WTC11 (cell line): ENCODE data around the gene RCAN2.

Experiments
- CREM ChIP-seq: sonication (generic); formaldehyde crosslinking; IDR thresholded peaks from 2 replicates; pipeline ENCODE4 v1.8.1; 2022; ENCODE audit warnings: mild to moderate bottlenecking, missing genetic modification reagents, moderate library complexity
- FOXK1 ChIP-seq: sonication (generic); formaldehyde crosslinking; IDR thresholded peaks from 2 replicates; pipeline ENCODE4 v1.8.0; 2022; ENCODE audit warnings: mild to moderate bottlenecking, moderate library complexity, missing genetic modification reagents
- IRF2 ChIP-seq: sonication (generic); formaldehyde crosslinking; IDR thresholded peaks from 2 replicates; pipeline ENCODE4 v1.8.0; 2022; ENCODE audit warnings: low read depth, missing genetic modification reagents, borderline replicate concordance
- RORB ChIP-seq: fragments of 250-450 bp; sonication (Bioruptor Pico); IDR thresholded peaks from 2 replicates; pipeline ENCODE4 v1.9.0; 2021; ENCODE audit warnings: mild to moderate bottlenecking
- ZNF396 ChIP-seq: fragments of 250-450 bp; sonication (Bioruptor Pico); IDR thresholded peaks from 2 replicates; pipeline ENCODE4 v1.8.0; 2021; ENCODE audit warnings: mild to moderate bottlenecking, moderate library complexity, borderline replicate concordance
- TF ChIP-seq, protein P1 (sequence below): sonication (generic); formaldehyde crosslinking; IDR thresholded peaks from 2 replicates; pipeline ENCODE4 v1.8.0; 2022; ENCODE audit warnings: mild to moderate bottlenecking, missing genetic modification reagents
- TF ChIP-seq, protein P2 (sequence below): fragments of 200-600 bp; IDR thresholded peaks from 2 replicates; pipeline ENCODE4 v1.8.0; 2022; ENCODE audit warnings: antibody characterized with exemption
- TF ChIP-seq, protein P3 (sequence below): sonication (generic); formaldehyde crosslinking; IDR thresholded peaks from 2 replicates; pipeline ENCODE4 v1.8.1; 2022; ENCODE audit warnings: low read depth, missing genetic modification reagents, borderline replicate concordance
- TF ChIP-seq, protein P4 (sequence below): sonication (generic); formaldehyde crosslinking; IDR thresholded peaks from 2 replicates; pipeline ENCODE4 v1.8.1; 2022; ENCODE audit warnings: missing genetic modification reagents, borderline replicate concordance

DNA sequence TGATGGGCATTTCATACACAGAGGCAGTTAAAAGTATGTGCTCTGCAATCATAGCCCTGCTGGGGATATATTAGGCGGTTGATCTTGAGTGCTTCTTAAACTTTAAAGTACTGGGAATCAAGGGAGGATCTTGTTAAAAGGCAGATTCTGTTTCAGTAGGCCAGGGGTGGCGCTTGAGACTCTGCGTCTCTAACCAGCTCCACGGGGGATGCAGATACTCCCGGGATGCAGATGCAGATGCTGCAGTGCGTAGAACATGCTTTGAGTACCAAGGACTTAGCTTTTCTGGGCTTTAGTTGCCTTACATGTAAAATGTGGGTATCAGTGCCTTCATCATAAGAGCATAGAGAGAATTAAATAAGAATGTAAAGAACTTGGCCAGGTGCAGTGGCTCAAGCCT is 276.0 kb downstream of the RCAN2 start:
- TF ChIP-seq, protein P1, sequence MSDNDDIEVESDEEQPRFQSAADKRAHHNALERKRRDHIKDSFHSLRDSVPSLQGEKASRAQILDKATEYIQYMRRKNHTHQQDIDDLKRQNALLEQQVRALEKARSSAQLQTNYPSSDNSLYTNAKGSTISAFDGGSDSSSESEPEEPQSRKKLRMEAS (CRISPR knock-in tag), result no peak
- TF ChIP-seq, protein P2, sequence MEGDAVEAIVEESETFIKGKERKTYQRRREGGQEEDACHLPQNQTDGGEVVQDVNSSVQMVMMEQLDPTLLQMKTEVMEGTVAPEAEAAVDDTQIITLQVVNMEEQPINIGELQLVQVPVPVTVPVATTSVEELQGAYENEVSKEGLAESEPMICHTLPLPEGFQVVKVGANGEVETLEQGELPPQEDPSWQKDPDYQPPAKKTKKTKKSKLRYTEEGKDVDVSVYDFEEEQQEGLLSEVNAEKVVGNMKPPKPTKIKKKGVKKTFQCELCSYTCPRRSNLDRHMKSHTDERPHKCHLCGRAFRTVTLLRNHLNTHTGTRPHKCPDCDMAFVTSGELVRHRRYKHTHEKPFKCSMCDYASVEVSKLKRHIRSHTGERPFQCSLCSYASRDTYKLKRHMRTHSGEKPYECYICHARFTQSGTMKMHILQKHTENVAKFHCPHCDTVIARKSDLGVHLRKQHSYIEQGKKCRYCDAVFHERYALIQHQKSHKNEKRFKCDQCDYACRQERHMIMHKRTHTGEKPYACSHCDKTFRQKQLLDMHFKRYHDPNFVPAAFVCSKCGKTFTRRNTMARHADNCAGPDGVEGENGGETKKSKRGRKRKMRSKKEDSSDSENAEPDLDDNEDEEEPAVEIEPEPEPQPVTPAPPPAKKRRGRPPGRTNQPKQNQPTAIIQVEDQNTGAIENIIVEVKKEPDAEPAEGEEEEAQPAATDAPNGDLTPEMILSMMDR, result no peak
- no peak for TF ChIP-seq IRF2 (CRISPR knock-in tag)
- TF ChIP-seq, protein P3, sequence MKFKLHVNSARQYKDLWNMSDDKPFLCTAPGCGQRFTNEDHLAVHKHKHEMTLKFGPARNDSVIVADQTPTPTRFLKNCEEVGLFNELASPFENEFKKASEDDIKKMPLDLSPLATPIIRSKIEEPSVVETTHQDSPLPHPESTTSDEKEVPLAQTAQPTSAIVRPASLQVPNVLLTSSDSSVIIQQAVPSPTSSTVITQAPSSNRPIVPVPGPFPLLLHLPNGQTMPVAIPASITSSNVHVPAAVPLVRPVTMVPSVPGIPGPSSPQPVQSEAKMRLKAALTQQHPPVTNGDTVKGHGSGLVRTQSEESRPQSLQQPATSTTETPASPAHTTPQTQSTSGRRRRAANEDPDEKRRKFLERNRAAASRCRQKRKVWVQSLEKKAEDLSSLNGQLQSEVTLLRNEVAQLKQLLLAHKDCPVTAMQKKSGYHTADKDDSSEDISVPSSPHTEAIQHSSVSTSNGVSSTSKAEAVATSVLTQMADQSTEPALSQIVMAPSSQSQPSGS (CRISPR knock-in tag), result no peak
- TF ChIP-seq, protein P4, sequence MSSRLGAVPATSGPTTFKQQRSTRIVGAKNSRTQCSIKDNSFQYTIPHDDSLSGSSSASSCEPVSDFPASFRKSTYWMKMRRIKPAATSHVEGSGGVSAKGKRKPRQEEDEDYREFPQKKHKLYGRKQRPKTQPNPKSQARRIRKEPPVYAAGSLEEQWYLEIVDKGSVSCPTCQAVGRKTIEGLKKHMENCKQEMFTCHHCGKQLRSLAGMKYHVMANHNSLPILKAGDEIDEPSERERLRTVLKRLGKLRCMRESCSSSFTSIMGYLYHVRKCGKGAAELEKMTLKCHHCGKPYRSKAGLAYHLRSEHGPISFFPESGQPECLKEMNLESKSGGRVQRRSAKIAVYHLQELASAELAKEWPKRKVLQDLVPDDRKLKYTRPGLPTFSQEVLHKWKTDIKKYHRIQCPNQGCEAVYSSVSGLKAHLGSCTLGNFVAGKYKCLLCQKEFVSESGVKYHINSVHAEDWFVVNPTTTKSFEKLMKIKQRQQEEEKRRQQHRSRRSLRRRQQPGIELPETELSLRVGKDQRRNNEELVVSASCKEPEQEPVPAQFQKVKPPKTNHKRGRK (CRISPR knock-in tag), result no peak
- TF ChIP-seq ZNF396 (CRISPR knock-in tag), result no peak
- no peak for TF ChIP-seq RORB (CRISPR knock-in tag)
- no peak for TF ChIP-seq CREM (CRISPR knock-in tag)
- no peak for TF ChIP-seq FOXK1
